ENCODE data around the gene DST. TPM values are rescaled to one million over a fixed set of nuclear protein-coding genes. Genes with fewer than 3 reads are reported as not detected.

Gene DST
- total RNA-seq, 1 experiment from 2014 or later, result 91.9 TPM

DNA sequence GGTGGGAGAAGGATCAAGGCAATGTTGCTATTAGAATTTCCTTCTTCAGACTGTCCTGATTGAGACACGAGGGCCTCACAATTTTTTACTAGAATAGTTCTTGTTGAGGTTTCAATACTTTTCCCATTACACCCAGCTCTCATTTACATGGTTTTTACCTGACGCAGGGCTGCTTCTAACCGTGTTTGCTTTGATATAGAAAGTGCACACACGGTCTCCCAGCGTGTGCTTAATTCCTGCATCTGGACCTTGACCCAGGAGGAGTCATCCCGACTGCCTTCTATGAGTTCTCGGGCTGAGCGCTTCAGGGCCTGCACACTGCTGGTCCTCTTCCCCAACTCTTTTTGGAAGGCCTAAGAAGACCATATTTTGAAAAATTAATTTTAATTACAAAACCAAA lies 160.2 kb downstream of the DST start:
- Histone ChIP-seq H3K9ac (ENCODE audit: extremely low read depth, insufficient read length, low read length) (no peak overlapping the region), H3K4me2 (ENCODE audit: insufficient read depth, insufficient read length, low read length) (no peak overlapping the region), H4K5ac (ENCODE audit: insufficient read length, low read depth, low read length) (no peak overlapping the region), H4K8ac (replicated peaks; ENCODE audit: insufficient read length, low read depth, low read length) (no peak overlapping the region), H2BK5ac (ENCODE audit: insufficient read length, low read length) (no peak overlapping the region), H2BK20ac (ENCODE audit: low read depth, low read length, poor library complexity, severe bottlenecking) (no peak overlapping the region), H2BK12ac (ENCODE audit: insufficient read length, low read depth, low read length) (no peak overlapping the region), H3K79me1 (ENCODE audit: insufficient read depth, low read depth, low read length, poor library complexity, severe bottlenecking) (no peaks in the 10 kb centered on the region), H3K27ac (ENCODE audit: insufficient read length, low read depth, low read length) (no peak overlapping the region), H3K4ac (ENCODE audit: low read depth, low read length) (no peak overlapping the region), H3K23me2 (ENCODE audit: insufficient read length, low read depth, low read length, poor library complexity, severe bottlenecking) (no peaks in the 10 kb centered on the region), H2AFZ (ENCODE audit: low read length) (no peak overlapping the region), H4K91ac (ENCODE audit: insufficient read length, low read depth, low read length) (no peak overlapping the region), H3T11ph (ENCODE audit: low read length) (no peak overlapping the region), H4K20me1 (ENCODE audit: control insufficient read depth, insufficient read depth, insufficient read length) (no peaks in the 10 kb centered on the region), H3K4me1 (ENCODE audit: insufficient read depth, low read length) (no peaks in the 10 kb centered on the region), H3K27me3 (ENCODE audit: insufficient read depth, low read length) (no peaks in the 10 kb centered on the region), H3K56ac (ENCODE audit: insufficient read length, low read depth, low read length) (no peak overlapping the region), H2BK120ac (ENCODE audit: low read depth, low read length, poor library complexity, severe bottlenecking) (no peak overlapping the region), H2AK5ac (ENCODE audit: insufficient read length, low read length) (no peak overlapping the region), H2BK15ac (ENCODE audit: low read depth, low read length) (no peak overlapping the region), H3K18ac (ENCODE audit: insufficient read length, low read depth, low read length) (no peak overlapping the region), H3K9me3 (ENCODE audit: control insufficient read depth, low read depth, low read length) (no peaks in the 10 kb centered on the region), H3K23ac (ENCODE audit: insufficient read length, low read depth, low read length) (no peak overlapping the region), H3K79me2 (ENCODE audit: insufficient read depth, low read length) (no peaks in the 10 kb centered on the region), H3K14ac (ENCODE audit: insufficient read depth, low read length) (no peak overlapping the region)
- no CpG with 5 or more reads among the region's 8 CpGs for WGBS (ENCODE audit: extremely low coverage, insufficient read length, low lambda C conversion rate)
- peak overlapping the region in 2 of 3 experiments; percentile 21 to 58; a peak in 3 of 7 replicates for H3K27ac Mint-ChIP-seq
- peaks cover 35 to 65% (median 55%) of the 10 kb centered on the region in 3 experiments for H3K36me3 Mint-ChIP-seq (ENCODE audit: insufficient read depth in 1 of 3, low read depth in 3 of 3)
- TF ChIP-seq, protein P1, sequence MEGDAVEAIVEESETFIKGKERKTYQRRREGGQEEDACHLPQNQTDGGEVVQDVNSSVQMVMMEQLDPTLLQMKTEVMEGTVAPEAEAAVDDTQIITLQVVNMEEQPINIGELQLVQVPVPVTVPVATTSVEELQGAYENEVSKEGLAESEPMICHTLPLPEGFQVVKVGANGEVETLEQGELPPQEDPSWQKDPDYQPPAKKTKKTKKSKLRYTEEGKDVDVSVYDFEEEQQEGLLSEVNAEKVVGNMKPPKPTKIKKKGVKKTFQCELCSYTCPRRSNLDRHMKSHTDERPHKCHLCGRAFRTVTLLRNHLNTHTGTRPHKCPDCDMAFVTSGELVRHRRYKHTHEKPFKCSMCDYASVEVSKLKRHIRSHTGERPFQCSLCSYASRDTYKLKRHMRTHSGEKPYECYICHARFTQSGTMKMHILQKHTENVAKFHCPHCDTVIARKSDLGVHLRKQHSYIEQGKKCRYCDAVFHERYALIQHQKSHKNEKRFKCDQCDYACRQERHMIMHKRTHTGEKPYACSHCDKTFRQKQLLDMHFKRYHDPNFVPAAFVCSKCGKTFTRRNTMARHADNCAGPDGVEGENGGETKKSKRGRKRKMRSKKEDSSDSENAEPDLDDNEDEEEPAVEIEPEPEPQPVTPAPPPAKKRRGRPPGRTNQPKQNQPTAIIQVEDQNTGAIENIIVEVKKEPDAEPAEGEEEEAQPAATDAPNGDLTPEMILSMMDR (conservative IDR thresholded peaks at IDR 0.05), result no peak
- no peak for DNase-seq
- no peak overlapping the region for H3K4me3 Mint-ChIP-seq
- peaks cover 0 to 6% of the 10 kb centered on the region in 2 experiments; a peak in 2 of 5 replicates for H3K9me3 Mint-ChIP-seq
- no peaks in the 10 kb centered on the region for H3K4me1 Mint-ChIP-seq
- H3K27me3 Mint-ChIP-seq (ENCODE audit: low read depth), result no peaks in the 10 kb centered on the region
